Body of pancreas (tissue), 4 donors: ENCODE results near the gene SEL1L. TPM values are rescaled to one million over a fixed set of nuclear protein-coding genes. Genes with fewer than 3 reads are reported as not detected.
A peak's percentile ranks its signal among the peaks of the same experiment; 100 is the strongest.

Experiments
- ATAC-seq: fragments of 150-250 bp; one replicate; pipeline ENCODE4 v1.9.1; 2016
- DNase-seq, 4 donors: peaks; one replicate each; pipeline ENCODE4 v3.0.0-alpha.2; 2019
- H3K27ac ChIP-seq, 4 donors: fragments of 200-600 bp; sonication (generic); 1 replicate in 3 of 4; 2 replicates in 1 of 4; pipeline versions ENCODE4 v1.5.1 to v1.6.1; 2016 to 2019; ENCODE audit warnings: mild to moderate bottlenecking in 1 of 4, mixed read lengths in 1 of 4, moderate library complexity in 1 of 4
- H3K27me3 ChIP-seq, 2 donors: fragments of 200-600 bp; sonication (generic); one replicate each; pipeline ENCODE4 v1.6.0; 2016; ENCODE audit warnings: mild to moderate bottlenecking in 1 of 2
- H3K36me3 ChIP-seq, 2 donors: fragments of 200-600 bp; sonication (generic); replicated peaks in 1 of 2; 2 replicates each; pipeline ENCODE4 v1.5.1; 2016; ENCODE audit warnings: low read depth in 2 of 2; ENCODE audit not compliant: insufficient read depth in 1 of 2
- H3K4me1 ChIP-seq: fragments of 200-600 bp; sonication (generic); one replicate; pipeline ENCODE4 v1.6.0; 2016
- H3K4me3 ChIP-seq, 2 donors: fragments of 200-600 bp; sonication (generic); 1 replicate in 1 of 2; 2 replicates in 1 of 2; pipeline ENCODE4 v1.5.1; 2016 to 2019
- H3K9me3 ChIP-seq, 3 donors: fragments of 200-600 bp; sonication (generic); 1 replicate in 2 of 3; 2 replicates in 1 of 3; pipeline ENCODE4 v1.5.1; 2016
- POLR2A ChIP-seq, 3 donors: fragments of 450-650 bp; IDR thresholded peaks; one replicate each; pipeline ENCODE4 v1.6.1; 2016; ENCODE audit warnings: antibody characterized with exemption in 3 of 3, mild to moderate bottlenecking in 2 of 3
- WGBS, 2 donors: methylation state at CpG; one replicate each; pipeline ENCODE4 v1.1.5; 2017; 5-methylcytosine and 5-hydroxymethylcytosine counted together
- intact Hi-C: fragments of 100-400 bp; cut with DNase I; formaldehyde crosslinking; loops from one replicate; pipeline ENCODE4 v1.15.1; 2023
- total RNA-seq, 2 donors: library from RNA; depleted of rRNA; stranded (reverse); fragments of >200 nt; gene quantifications; one replicate each; pipeline ENCODE4 v1.1.0, GENCODE V29; 2016
- TF ChIP-seq, protein P1 (sequence below), 7 experiments: fragments of 450-650 bp in 4 of 7; fragments of 200-600 bp in 3 of 7; sonication (generic) in 3 of 7; IDR thresholded peaks; one replicate each; pipeline ENCODE4 v1.5.1; 2016 to 2019; ENCODE audit warnings: antibody characterized with exemption in 7 of 7

Gene SEL1L
- total RNA-seq, 2 donors from 2014 or later: 183 to 268 TPM

DNA sequence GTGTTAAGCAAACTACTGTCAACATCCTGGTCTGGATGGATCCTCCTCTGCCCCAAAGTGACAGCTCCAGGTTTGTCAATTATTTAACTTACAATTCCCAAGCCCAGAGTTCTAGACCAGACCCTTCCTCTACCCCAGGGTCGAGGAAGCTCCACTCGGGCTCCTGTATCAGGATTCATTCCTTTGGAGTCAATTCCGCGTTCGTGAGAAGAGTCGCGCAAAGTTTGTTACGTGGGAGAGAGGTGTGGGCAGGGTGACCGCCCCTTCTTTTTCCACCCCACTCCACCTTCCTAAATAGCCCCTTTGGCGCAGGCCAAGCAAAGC lies 479 bp downstream of the SEL1L start:
- peaks cover 39% of the 10 kb centered on the region for H3K4me1 ChIP-seq
- intact Hi-C loops: no loop called here

GRCh38 chr14:81529391-81529790 lies 4.3 kb downstream of the SEL1L start:
- TF ChIP-seq POLR2A (IDR thresholded peaks at IDR 0.05): peak in 1 of 3 donors; percentile 17
- TF ChIP-seq, protein P1, sequence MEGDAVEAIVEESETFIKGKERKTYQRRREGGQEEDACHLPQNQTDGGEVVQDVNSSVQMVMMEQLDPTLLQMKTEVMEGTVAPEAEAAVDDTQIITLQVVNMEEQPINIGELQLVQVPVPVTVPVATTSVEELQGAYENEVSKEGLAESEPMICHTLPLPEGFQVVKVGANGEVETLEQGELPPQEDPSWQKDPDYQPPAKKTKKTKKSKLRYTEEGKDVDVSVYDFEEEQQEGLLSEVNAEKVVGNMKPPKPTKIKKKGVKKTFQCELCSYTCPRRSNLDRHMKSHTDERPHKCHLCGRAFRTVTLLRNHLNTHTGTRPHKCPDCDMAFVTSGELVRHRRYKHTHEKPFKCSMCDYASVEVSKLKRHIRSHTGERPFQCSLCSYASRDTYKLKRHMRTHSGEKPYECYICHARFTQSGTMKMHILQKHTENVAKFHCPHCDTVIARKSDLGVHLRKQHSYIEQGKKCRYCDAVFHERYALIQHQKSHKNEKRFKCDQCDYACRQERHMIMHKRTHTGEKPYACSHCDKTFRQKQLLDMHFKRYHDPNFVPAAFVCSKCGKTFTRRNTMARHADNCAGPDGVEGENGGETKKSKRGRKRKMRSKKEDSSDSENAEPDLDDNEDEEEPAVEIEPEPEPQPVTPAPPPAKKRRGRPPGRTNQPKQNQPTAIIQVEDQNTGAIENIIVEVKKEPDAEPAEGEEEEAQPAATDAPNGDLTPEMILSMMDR (IDR thresholded peaks at IDR 0.05): no peak
- intact Hi-C loops: no loop called here
- peaks cover 26% of the 10 kb centered on the region for H3K4me1 ChIP-seq

More for the DNA sequence above, 479 bp downstream of the SEL1L start:
- no peaks in the 10 kb centered on the region for H3K27me3 ChIP-seq
- 0% methylated on average over 5 to 10 of the region's 10 CpGs for WGBS, 2 donors
- H3K27ac ChIP-seq: peak overlapping the region; percentile 42 to 84 (median 66)
- ATAC-seq (no peak), DNase-seq (no peak)
- no peak for TF ChIP-seq POLR2A (IDR thresholded peaks at IDR 0.05)
- TF ChIP-seq, protein P1 (IDR thresholded peaks at IDR 0.05): no peak
- H3K4me3 ChIP-seq: peak overlapping the region; percentile 96 to 99
- H3K9me3 ChIP-seq: no peaks in the 10 kb centered on the region
- H3K36me3 ChIP-seq: no peaks in the 10 kb centered on the region

DNA sequence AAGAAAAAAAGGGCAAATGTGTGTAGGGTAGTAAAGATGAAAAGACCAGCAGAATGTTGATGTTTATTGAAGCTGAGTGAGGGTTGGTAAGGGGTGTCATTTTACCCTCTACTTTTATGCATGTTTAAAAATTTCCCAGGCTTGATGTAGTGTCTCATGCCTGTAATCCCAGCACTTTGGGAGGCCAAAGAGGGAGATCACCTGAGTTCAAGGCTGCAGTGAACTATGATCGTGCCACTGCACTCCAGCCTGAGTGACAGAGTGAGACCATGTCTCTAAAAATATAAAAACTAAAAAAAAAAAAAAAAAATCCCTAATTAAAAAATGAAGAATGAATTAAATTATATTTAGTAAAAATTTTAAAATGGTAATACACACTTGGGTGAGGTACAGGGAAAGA lies 8.5 kb downstream of the SEL1L start:
- no peak overlapping the region for H3K4me3 ChIP-seq
- no peaks in the 10 kb centered on the region for H3K9me3 ChIP-seq
- peaks cover 63% of the 10 kb centered on the region for H3K4me1 ChIP-seq
- no peak for ATAC-seq
- H3K27me3 ChIP-seq: no peaks in the 10 kb centered on the region
- WGBS, 2 donors: 26 to 44% methylated on average over 1 of the region's 1 CpG
- TF ChIP-seq, protein P1 (IDR thresholded peaks at IDR 0.05): no peak
- no peak for TF ChIP-seq POLR2A (IDR thresholded peaks at IDR 0.05)
- H3K27ac ChIP-seq: peak overlapping the region in 2 of 4 donors; percentile 47 to 56
- H3K36me3 ChIP-seq: peaks cover 0 to 16% of the 10 kb centered on the region in 2 donors
- no peak for DNase-seq
- intact Hi-C loops: no loop called here

More at GRCh38 chr14:81529391-81529790, 4.3 kb downstream of the SEL1L start:
- H3K9me3 ChIP-seq: no peaks in the 10 kb centered on the region
- H3K27me3 ChIP-seq: no peaks in the 10 kb centered on the region
- H3K4me3 ChIP-seq: peak overlapping the region in 1 of 2 donors; percentile 31
- no peak for DNase-seq
- H3K36me3 ChIP-seq: peaks cover 0 to 7% of the 10 kb centered on the region in 2 donors
- ATAC-seq: no peak
- 26 to 35% methylated on average over 2 of the region's 2 CpGs for WGBS, 2 donors
- H3K27ac ChIP-seq: peak overlapping the region; percentile 28 to 84 (median 54)

GRCh38 chr14:81523616-81524015 lies 10.0 kb downstream of the SEL1L start:
- intact Hi-C loops: no loop called here
- ATAC-seq: no peak
- TF ChIP-seq POLR2A (IDR thresholded peaks at IDR 0.05): no peak
- TF ChIP-seq, protein P1 (IDR thresholded peaks at IDR 0.05): no peak
- Histone ChIP-seq H3K4me3 (no peak overlapping the region), H3K27me3 (no peaks in the 10 kb centered on the region), H3K9me3 (no peaks in the 10 kb centered on the region), H3K27ac (peak overlapping the region in 3 of 4 donors; percentile 9 to 56 (median 10)), H3K4me1 (peaks cover 78% of the 10 kb centered on the region), H3K36me3 (peaks cover 0 to 19% of the 10 kb centered on the region in 2 donors)
- no peak for DNase-seq
- WGBS, 2 donors: 35 to 36% methylated on average over 2 of the region's 2 CpGs

DNA sequence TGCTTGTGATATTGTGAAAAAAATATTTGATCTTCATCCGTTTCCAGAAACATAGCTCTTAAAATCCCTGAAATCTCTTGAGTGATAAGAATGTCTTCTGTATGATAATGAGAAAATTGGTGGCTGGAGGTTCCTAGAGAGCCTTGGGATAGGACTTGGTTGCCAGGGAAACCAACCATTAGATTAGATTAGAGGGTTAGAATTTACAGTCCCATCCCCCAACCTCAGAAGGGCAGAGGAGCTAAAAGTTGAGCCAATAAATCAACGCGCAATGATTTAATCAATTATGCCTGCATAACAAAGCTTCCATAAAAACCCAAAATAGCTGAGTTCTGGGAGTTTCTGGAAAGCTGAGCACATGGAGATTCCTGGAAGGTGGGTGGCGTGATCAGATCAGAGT lies 10.6 kb downstream of the SEL1L start:
- DNase-seq (no peak), ATAC-seq (peak; percentile 30)
- intact Hi-C loops: no loop called here
- Histone ChIP-seq H3K9me3 (no peaks in the 10 kb centered on the region), H3K4me1 (peaks cover 84% of the 10 kb centered on the region), H3K36me3 (peaks cover 0 to 19% of the 10 kb centered on the region in 2 donors), H3K4me3 (no peak overlapping the region), H3K27me3 (no peaks in the 10 kb centered on the region), H3K27ac (peak overlapping the region in 3 of 4 donors; percentile 8 to 56 (median 9))
- no peak for TF ChIP-seq POLR2A (IDR thresholded peaks at IDR 0.05)
- TF ChIP-seq, protein P1 (IDR thresholded peaks at IDR 0.05): no peak
- 48 to 51% methylated on average over 4 of the region's 4 CpGs for WGBS, 2 donors
